ENCODE data around the gene NKTR. TPM values are rescaled to one million over a fixed set of nuclear protein-coding genes. Genes with fewer than 3 reads are reported as not detected.

The NKTR gene
- polyA plus RNA-seq, 1 donor from 2014 or later = 242 TPM

DNA sequence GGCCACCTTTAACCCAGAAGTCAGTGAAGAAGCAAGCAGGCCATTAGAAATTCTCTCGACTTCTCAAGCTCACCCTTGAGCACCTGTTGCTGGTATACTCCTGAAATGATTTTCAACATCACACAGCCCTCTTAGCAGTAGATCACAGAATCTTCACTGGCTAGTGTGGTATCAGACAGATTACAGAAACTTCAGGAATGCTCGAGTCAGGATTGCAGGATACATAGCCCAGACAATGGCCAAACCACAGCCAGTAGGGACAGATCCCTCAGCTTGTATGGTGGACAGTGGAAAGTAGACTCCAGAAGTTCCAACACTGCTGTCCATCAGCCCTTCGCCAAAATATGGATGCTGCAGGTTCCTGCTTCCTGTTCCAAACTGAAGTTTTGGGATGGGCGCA is 80.3 kb downstream of the NKTR start:
- H3K4me2 ChIP-seq (ENCODE audit: low read length) = no peak overlapping the region

DNA sequence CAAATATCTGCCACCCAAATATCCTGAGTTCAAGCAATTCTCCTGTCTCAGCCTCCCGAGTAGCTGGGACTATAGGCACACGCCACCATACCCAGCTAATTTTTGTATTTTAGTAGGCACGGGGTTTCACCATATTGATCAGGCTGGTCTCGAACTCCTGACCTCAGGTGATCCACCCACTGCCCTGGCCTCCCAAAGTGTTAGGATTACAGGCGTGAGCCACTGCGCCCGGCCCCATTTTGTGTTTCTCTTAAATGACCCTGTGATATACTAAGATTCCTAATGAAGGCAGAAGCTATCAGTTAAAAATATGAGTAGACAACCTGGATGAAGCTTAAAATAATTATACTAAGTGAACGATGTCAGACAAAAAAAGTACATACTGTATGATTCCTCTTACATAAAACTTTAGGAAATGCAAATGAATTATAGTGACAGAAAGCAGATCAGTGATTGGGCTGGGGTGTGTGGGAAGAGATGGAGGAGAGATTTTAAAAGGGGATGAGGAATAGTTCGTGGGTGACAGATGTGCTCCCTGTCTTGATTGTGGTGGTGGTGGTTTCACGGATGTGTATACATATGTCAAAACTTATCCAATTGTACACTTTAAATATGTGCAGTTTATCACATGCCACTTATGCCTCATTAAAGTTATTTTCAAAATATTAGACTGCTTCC is 81.0 kb downstream of the NKTR start:
- no peak for TF ChIP-seq RAD21 (conservative IDR thresholded peaks at IDR 0.05)
- TF ChIP-seq, protein P1, sequence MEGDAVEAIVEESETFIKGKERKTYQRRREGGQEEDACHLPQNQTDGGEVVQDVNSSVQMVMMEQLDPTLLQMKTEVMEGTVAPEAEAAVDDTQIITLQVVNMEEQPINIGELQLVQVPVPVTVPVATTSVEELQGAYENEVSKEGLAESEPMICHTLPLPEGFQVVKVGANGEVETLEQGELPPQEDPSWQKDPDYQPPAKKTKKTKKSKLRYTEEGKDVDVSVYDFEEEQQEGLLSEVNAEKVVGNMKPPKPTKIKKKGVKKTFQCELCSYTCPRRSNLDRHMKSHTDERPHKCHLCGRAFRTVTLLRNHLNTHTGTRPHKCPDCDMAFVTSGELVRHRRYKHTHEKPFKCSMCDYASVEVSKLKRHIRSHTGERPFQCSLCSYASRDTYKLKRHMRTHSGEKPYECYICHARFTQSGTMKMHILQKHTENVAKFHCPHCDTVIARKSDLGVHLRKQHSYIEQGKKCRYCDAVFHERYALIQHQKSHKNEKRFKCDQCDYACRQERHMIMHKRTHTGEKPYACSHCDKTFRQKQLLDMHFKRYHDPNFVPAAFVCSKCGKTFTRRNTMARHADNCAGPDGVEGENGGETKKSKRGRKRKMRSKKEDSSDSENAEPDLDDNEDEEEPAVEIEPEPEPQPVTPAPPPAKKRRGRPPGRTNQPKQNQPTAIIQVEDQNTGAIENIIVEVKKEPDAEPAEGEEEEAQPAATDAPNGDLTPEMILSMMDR (IDR thresholded peaks at IDR 0.05; ENCODE audit: poor library complexity, severe bottlenecking) = no peak
- Histone ChIP-seq H3K9ac (ENCODE audit: low read length) (no peak overlapping the region), H3K36me3 (ENCODE audit: insufficient read depth, low read length) (no peaks in the 10 kb centered on the region), H3F3A (ENCODE audit: insufficient read depth, low read length, poor library complexity, severe bottlenecking) (no peaks in the 10 kb centered on the region), H3K27ac (ENCODE audit: low read length) (no peak overlapping the region), H3K4me3 (ENCODE audit: low read length) (no peak overlapping the region), H3K9me3 (ENCODE audit: low read length) (no peaks in the 10 kb centered on the region), H3K4me2 (ENCODE audit: low read length) (no peak overlapping the region), H3K79me2 (replicated peaks; ENCODE audit: insufficient read depth, low read length) (no peaks in the 10 kb centered on the region), H3K9me2 (ENCODE audit: insufficient read depth, low read length) (no peaks in the 10 kb centered on the region), H3K27me3 (ENCODE audit: insufficient read depth, low read depth, low read length) (no peaks in the 10 kb centered on the region), H4K20me1 (ENCODE audit: insufficient read depth) (no peaks in the 10 kb centered on the region), H2AFZ (ENCODE audit: low read depth, low read length) (no peak overlapping the region)

More for the DNA sequence above, 80.3 kb downstream of the NKTR start:
- no peak for TF ChIP-seq MXI1 (conservative IDR thresholded peaks at IDR 0.05; ENCODE audit: poor library complexity, severe bottlenecking)
- TF ChIP-seq SMC3 (conservative IDR thresholded peaks at IDR 0.05; ENCODE audit: poor library complexity) = no peak
- no peak for TF ChIP-seq EZH2 (IDR thresholded peaks at IDR 0.05; ENCODE audit: borderline replicate concordance, insufficient read depth, low read length, poor library complexity, severe bottlenecking)
- TF ChIP-seq TAF1 (IDR thresholded peaks at IDR 0.05; ENCODE audit: low read depth) = no peak
- no peak for TF ChIP-seq RAD21 (conservative IDR thresholded peaks at IDR 0.05)
- TF ChIP-seq EP300 (conservative IDR thresholded peaks at IDR 0.05; ENCODE audit: poor library complexity, severe bottlenecking) = no peak
- TF ChIP-seq, protein P1 (IDR thresholded peaks at IDR 0.05; ENCODE audit: poor library complexity, severe bottlenecking) = no peak
- TF ChIP-seq, protein P2, sequence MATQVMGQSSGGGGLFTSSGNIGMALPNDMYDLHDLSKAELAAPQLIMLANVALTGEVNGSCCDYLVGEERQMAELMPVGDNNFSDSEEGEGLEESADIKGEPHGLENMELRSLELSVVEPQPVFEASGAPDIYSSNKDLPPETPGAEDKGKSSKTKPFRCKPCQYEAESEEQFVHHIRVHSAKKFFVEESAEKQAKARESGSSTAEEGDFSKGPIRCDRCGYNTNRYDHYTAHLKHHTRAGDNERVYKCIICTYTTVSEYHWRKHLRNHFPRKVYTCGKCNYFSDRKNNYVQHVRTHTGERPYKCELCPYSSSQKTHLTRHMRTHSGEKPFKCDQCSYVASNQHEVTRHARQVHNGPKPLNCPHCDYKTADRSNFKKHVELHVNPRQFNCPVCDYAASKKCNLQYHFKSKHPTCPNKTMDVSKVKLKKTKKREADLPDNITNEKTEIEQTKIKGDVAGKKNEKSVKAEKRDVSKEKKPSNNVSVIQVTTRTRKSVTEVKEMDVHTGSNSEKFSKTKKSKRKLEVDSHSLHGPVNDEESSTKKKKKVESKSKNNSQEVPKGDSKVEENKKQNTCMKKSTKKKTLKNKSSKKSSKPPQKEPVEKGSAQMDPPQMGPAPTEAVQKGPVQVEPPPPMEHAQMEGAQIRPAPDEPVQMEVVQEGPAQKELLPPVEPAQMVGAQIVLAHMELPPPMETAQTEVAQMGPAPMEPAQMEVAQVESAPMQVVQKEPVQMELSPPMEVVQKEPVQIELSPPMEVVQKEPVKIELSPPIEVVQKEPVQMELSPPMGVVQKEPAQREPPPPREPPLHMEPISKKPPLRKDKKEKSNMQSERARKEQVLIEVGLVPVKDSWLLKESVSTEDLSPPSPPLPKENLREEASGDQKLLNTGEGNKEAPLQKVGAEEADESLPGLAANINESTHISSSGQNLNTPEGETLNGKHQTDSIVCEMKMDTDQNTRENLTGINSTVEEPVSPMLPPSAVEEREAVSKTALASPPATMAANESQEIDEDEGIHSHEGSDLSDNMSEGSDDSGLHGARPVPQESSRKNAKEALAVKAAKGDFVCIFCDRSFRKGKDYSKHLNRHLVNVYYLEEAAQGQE (IDR thresholded peaks at IDR 0.05; ENCODE audit: borderline replicate concordance) = no peak
- TF ChIP-seq POLR2AphosphoS5 (IDR thresholded peaks at IDR 0.05) = no peak
- Histone ChIP-seq H4K20me1 (ENCODE audit: insufficient read depth) (no peaks in the 10 kb centered on the region), H3F3A (ENCODE audit: insufficient read depth, low read length, poor library complexity, severe bottlenecking) (no peaks in the 10 kb centered on the region), H3K27me3 (ENCODE audit: insufficient read depth, low read depth, low read length) (no peaks in the 10 kb centered on the region), H3K79me2 (replicated peaks; ENCODE audit: insufficient read depth, low read length) (no peaks in the 10 kb centered on the region), H3K9me2 (ENCODE audit: insufficient read depth, low read length) (no peaks in the 10 kb centered on the region), H3K4me3 (ENCODE audit: low read length) (no peak overlapping the region), H3K9me3 (ENCODE audit: low read length) (no peaks in the 10 kb centered on the region), H3K27ac (ENCODE audit: low read length) (no peak overlapping the region), H3K36me3 (ENCODE audit: insufficient read depth, low read length) (no peaks in the 10 kb centered on the region), H2AFZ (ENCODE audit: low read depth, low read length) (no peak overlapping the region), H3K9ac (ENCODE audit: low read length) (no peak overlapping the region)

Data from neural cell (in vitro differentiated cells).